IPS-11a (cell line): Measurements from ENCODE around the gene SLC6A11.
A peak's percentile ranks its signal among the peaks of the same experiment; 100 is the strongest.

Experiments used
- H3K4me3 ChIP-seq: one replicate; pipeline ENCODE4 v1.5.1; 2013; ENCODE audit warnings: low read depth, low read length, control low read depth

The SLC6A11 gene

GRCh38 chr3:10788451-10788850, 27.6 kb upstream of the SLC6A11 start:
- no peak overlapping the region for H3K4me3 ChIP-seq

GRCh38 chr3:10790713-10791112, 25.3 kb upstream of the SLC6A11 start:
- no peak overlapping the region for H3K4me3 ChIP-seq

- H3K4me3 ChIP-seq, result no peak overlapping the region
Measured at GRCh38 chr3:10792208-10792607, 23.8 kb upstream of the SLC6A11 start.

GRCh38 chr3:10798600-10799367, 17.2 kb upstream of the SLC6A11 start:
- H3K4me3 ChIP-seq, result no peak overlapping the region

- no peak overlapping the region for H3K4me3 ChIP-seq
Measured at GRCh38 chr3:10804183-10804648, 11.8 kb upstream of the SLC6A11 start.

GRCh38 chr3:10806006-10806405, 10.0 kb upstream of the SLC6A11 start:
- H3K4me3 ChIP-seq, result no peak overlapping the region

- H3K4me3 ChIP-seq, result no peak overlapping the region
Measured at GRCh38 chr3:10808130-10808735, 7.8 kb upstream of the SLC6A11 start.

- no peak overlapping the region for H3K4me3 ChIP-seq
Measured at GRCh38 chr3:10808974-10809373, 7.1 kb upstream of the SLC6A11 start.

GRCh38 chr3:10810376-10810775, 5.7 kb upstream of the SLC6A11 start:
- no peak overlapping the region for H3K4me3 ChIP-seq

- no peak overlapping the region for H3K4me3 ChIP-seq
Measured at GRCh38 chr3:10813425-10813824, 2.6 kb upstream of the SLC6A11 start.

- H3K4me3 ChIP-seq, result no peak overlapping the region
Measured at GRCh38 chr3:10814623-10815022, 1.4 kb upstream of the SLC6A11 start.

- peak overlapping the region; percentile 37 for H3K4me3 ChIP-seq
Measured at GRCh38 chr3:10815487-10815886, 541 bp upstream of the SLC6A11 start.

- H3K4me3 ChIP-seq, result no peak overlapping the region
Measured at GRCh38 chr3:10816863-10817253, 830 bp downstream of the SLC6A11 start.

GRCh38 chr3:10817506-10817905, 1.5 kb downstream of the SLC6A11 start:
- H3K4me3 ChIP-seq, result no peak overlapping the region

GRCh38 chr3:10822055-10822454, 6.0 kb downstream of the SLC6A11 start:
- no peak overlapping the region for H3K4me3 ChIP-seq

- H3K4me3 ChIP-seq, result no peak overlapping the region
Measured at GRCh38 chr3:10822708-10823515, 6.9 kb downstream of the SLC6A11 start.

GRCh38 chr3:10823516-10823818, 7.4 kb downstream of the SLC6A11 start:
- H3K4me3 ChIP-seq, result no peak overlapping the region

GRCh38 chr3:10824468-10824867, 8.4 kb downstream of the SLC6A11 start:
- H3K4me3 ChIP-seq, result no peak overlapping the region

- H3K4me3 ChIP-seq, result no peak overlapping the region
Measured at GRCh38 chr3:10833855-10834414, 17.9 kb downstream of the SLC6A11 start.

GRCh38 chr3:10834951-10835350, 18.9 kb downstream of the SLC6A11 start:
- H3K4me3 ChIP-seq, result no peak overlapping the region

- H3K4me3 ChIP-seq, result no peak overlapping the region
Measured at GRCh38 chr3:10835406-10835805, 19.4 kb downstream of the SLC6A11 start.

GRCh38 chr3:10836676-10837075, 20.6 kb downstream of the SLC6A11 start:
- H3K4me3 ChIP-seq, result no peak overlapping the region
